NCI-H524 treated with DMSO at 0.1 percent for 48 hours (cell line): ENCODE results near the gene HDGF.

Experiments used
- DNase-seq: peaks from one replicate; lab custom pipeline; 2025; lab: John Stamatoyannopoulos, UW

HDGF gene

GRCh38 chr1:156751451-156751756, at the start of gene HDGF:
TSS of gene HDGF (minus strand) at chr1:156751675. CDS start at chr1:156751429, 246 bp downstream.
- DNase-seq = no peak

GRCh38 chr1:156797212-156797871, 45.9 kb upstream of the HDGF start:
- no peak for DNase-seq

GRCh38 chr1:156796340-156797097, 45.0 kb upstream of the HDGF start:
- no peak for DNase-seq

DNA sequence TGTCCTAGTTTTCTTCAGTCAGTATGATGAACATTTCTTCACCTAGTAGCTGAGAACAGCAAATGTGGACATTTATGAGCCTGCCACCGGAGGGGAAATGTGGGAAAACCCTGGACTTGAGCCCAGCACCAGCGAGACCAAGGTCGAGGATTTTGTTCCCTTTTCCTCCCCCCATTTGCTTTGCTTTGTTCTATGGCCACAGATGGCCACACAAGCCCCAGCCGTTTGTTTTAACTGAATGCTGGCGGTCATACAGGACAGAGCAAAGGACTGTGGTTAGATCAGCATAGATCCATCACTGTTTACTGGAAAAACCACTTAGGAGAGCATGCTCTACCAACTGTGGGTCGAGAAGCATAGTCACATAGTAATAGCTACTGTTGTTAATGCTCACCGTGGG, 44.3 kb upstream of the HDGF start:
- DNase-seq = no peak

DNA sequence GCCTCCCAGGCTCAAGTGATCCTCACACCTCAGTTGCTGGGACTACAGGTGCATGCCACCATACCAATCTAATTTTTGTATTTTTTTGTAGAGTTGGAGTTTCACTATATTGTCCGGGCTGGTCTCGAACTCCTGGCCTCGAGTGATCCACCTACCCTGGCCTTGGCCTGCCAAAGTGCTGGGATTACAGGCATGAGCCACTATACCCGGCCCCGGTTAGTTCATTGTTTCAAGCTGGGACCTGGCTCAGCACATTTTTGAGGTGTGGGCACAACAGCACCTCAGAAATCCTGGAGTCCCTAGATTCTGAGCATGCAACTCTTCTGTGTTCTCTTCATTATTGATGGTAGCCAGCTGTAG, 43.9 kb upstream of the HDGF start:
- no peak for DNase-seq

GRCh38 chr1:156794506-156795373, 43.3 kb upstream of the HDGF start:
- DNase-seq = no peak

DNA sequence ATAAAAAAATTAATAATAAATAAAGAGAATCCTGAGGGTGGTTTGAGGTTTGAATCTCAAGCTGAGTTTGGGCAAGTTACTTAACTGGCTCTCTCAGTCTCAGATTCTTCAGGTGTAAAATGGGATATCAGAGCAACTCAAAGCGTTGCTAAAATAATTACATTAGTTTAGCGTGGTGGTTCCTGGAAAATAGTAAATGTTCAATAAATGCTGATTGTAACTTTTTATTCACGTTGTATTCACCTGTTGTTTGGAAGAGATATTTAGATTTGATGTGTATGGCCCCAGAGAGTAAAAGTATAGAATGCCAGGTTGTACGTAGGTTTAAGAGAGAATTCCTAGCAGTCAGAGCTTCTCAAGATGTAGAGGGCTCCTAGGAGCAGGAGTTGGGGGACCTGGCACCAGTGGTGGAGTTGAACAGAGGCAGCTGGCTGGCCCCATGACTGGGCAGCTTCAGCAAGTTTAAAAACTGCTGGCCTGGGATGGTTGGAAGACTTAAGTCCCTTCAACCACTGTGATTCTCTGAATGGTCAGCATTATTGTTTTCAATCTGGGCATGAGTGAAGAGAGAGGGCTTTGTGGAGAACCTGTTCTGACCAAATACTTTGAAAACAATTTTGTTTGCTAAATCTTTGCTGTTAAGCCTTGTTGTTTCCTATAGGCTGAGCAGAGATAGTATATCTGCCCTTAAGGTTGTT, 38.3 kb upstream of the HDGF start:
- no peak for DNase-seq

DNA sequence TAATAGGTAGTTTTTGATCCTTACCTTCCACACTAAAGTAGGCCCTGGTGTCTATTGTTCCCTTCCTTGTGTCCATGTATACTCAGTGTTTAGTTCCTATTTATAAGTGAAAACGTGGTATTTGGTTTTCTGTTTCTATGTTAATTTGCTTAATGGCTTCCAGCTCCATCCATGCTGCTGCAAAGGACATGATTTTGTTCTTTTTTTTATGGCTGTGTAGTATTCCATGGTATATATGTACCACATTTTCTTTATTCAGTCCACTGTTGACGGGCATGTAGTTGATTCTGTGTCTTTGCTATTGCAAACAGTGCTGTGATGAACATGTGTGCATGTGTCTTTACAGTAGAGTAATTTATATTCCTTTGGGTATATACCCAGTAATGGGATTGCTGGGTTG, 36.7 kb upstream of the HDGF start:
- DNase-seq = no peak

DNA sequence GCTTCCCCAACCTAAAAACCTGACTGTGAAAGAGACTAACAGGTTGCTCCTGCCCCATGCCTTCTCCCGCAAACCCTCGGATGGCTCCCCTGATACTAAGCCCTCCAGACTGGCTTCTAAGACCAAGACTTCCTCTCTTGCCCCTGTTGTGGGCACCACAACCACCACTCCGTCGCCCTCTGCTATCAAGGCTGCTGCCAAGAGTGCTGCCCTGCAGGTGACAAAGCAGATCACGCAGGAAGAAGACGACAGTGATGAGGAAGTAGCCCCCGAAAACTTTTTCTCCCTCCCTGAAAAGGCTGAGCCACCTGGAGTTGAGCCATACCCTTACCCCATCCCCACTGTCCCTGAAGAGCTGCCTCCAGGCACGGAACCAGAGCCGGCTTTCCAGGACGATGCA, 35.2 kb upstream of the HDGF start:
- no peak for DNase-seq

GRCh38 chr1:156785458-156785857, 34.0 kb upstream of the HDGF start:
- DNase-seq = no peak

DNA sequence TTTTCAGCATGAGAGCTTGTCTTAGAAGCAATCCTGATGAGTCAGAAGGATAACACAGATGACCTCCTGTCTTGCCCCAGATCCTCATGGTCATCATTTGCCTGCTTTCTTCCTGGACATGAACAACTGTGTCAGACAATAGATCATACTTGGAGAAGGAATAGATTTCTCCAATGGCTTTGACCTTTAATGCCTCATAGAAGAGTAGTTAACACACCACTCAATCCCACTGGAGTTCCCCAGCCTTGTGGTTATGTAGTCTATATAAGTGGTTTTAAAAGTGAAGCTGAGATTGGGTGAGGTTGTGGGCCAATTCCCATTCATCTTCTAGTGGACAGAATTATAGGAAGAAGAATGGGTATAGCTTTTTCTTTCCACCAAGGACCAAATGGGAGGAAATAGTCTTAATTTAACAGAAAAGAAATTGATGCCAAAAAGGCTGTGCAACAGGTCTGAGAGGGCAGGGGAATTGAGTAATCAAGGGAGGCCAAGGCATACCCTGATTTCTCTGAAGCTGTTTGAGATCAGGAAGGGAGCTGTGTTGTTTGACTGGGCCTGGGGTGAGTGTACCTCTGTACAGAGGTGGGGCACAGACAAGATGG, 30.2 kb upstream of the HDGF start:
- no peak for DNase-seq

- no peak for DNase-seq
These were observed 26.1 kb upstream of the HDGF start for GRCh38 chr1:156777573-156777972.

DNA sequence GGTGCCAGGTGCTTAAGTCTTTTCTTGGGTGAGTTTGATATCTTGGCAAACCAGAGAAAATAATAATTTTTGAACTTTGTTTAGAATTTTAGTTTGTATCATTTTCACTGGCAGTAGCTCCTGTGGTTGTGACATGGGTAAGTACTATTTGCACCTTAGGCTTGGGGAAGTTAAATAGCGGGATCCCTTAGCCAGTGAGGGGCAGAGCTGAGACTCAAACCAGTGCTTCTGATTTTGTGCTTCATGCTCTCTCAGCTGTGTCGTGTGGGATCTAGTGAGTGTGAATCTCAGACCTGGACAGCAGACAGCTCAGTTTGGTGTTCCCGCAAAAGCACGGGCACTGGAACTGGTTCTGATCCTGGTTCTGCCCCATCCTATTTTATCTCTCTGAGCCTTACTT, 25.5 kb upstream of the HDGF start:
- DNase-seq = no peak

DNA sequence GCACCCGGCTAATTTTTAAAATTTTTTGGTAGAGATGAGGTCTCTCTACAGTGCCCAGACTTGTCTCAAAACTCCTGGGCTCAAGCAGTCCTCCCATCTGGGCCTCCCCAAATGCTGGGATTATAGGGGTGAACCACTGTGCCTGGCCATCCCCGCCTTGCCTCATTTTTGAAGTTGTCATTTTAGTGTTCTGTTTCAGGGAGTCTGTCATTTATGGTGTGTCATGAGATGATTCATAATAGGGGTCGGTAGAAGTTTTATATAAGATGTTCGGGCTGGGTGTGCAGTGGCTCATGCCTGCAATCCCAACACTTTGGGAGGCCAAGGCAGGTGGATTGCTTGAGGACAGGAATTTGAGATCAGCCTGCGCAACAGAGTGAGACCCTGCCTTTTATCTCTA, 24.3 kb upstream of the HDGF start:
- DNase-seq = no peak

- DNase-seq = no peak
These were observed 22.1 kb upstream of the HDGF start for GRCh38 chr1:156773607-156774006.

DNA sequence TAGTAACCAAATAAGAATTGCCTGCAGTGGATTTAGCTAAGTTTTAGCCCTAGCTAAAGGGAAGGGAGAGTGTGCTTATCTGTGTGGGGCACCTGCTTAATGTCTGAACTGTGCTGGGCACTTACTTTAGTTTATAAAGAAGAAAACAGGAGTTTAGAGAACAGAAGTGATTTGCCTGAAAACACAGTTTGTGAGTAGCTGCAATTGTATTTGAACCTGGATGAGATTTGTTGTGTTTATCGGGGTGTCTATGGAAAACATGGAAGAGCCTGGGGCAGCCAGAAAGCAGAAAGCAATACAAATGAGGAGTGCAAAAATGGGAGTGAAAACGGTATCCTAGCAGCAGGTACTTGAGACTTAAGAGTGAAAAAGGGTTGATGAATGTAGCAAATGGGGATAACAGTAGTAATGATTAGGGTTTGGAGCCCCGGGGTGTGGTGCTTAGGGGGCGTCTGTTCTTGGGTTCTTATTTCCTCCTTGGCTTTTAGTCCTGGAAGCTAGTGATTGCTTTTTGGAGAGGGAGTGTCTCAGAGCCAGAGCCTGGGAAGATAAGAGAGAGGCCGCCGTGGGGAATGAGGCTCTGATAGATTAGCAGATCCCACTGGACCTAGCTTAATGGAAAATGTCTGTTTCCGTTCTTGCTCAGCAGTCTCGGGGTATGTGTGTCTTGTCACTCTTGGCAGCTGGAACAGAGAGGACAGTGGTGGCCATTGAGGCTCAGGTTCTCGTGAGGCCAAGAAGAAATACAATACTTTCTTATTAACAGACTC, 21.4 kb upstream of the HDGF start:
- no peak for DNase-seq

- DNase-seq = no peak
These were observed 20.7 kb upstream of the HDGF start for GRCh38 chr1:156772222-156772621.

DNA sequence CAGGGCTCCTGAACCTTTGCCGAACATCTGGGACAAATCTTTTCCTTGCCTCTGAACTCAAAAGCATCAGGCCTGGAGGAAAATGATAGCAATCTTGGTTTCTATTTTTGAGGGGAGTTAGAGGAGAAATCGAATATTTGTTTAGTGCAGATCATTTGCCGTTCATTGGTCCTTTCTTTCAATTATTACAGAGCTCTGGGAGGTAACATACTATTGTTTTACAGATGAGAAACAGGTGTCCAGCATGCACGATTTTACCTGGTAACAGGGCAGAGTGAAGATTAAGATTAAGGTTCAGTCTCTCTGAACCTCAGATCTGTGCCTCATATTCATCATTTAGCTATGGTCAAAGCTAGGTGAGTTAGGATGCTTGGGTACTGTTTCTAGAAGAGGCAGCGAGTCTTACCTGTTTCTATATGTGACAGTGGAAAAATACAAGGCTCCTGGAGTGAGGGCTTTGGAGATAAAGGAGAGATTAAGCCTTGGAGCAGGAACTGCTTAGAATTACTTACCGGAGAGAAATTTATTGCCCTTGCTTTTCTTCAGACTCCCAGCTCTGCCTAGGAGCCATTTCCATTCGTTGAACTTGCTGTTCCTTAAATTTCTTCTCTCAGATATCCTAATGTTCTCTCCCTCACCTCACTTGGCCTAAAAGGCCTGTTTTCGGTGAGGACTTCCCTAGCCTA, 17.3 kb upstream of the HDGF start:
- DNase-seq = no peak

GRCh38 chr1:156767879-156768604, 16.6 kb upstream of the HDGF start:
- DNase-seq = no peak
